NT2/D1 (cell line): ENCODE data around the gene CLEC16A.

Source experiments
- DNase-seq: peaks from one replicate; pipeline ENCODE4 v3.0.0-alpha.2; 2011; ENCODE audit warnings: low read depth, low spot score
- H3K27me3 ChIP-seq: 2 replicates; pipeline ENCODE4 v1.6.0; 2011; ENCODE audit warnings: mild to moderate bottlenecking; ENCODE audit not compliant: insufficient read length, insufficient read depth
- H3K36me3 ChIP-seq: 2 replicates; pipeline ENCODE4 v1.6.1; 2011; ENCODE audit warnings: mild to moderate bottlenecking, low read length, mixed read lengths; ENCODE audit not compliant: insufficient read depth, insufficient read length
- H3K4me1 ChIP-seq: 2 replicates; pipeline ENCODE4 v1.5.1; 2011; ENCODE audit not compliant: insufficient read depth, insufficient read length
- H3K4me3 ChIP-seq: 2 replicates; pipeline ENCODE4 v1.5.1; 2011; ENCODE audit warnings: low read depth; ENCODE audit not compliant: insufficient read length
- H3K9ac ChIP-seq: 2 replicates; pipeline ENCODE4 v1.6.0; 2011; ENCODE audit warnings: low read depth; ENCODE audit not compliant: insufficient read length
- H3K9me3 ChIP-seq: 2 replicates; pipeline ENCODE4 v1.5.1; 2011; ENCODE audit warnings: mild to moderate bottlenecking, low read length; ENCODE audit not compliant: insufficient read depth
- SUZ12 ChIP-seq: IDR thresholded peaks from 2 replicates; pipeline ENCODE4 v1.6.1; 2011; ENCODE audit not compliant: insufficient read length, insufficient read depth; ENCODE audit errors: extremely low read depth
- YY1 ChIP-seq: IDR thresholded peaks from 2 replicates; pipeline ENCODE4 v1.6.1; 2011; ENCODE audit not compliant: insufficient read length, insufficient read depth
- ZNF274 ChIP-seq: IDR thresholded peaks from 2 replicates; pipeline ENCODE4 v1.6.1; 2011; ENCODE audit warnings: mild to moderate bottlenecking, low read depth, low read length

CLEC16A gene

DNA sequence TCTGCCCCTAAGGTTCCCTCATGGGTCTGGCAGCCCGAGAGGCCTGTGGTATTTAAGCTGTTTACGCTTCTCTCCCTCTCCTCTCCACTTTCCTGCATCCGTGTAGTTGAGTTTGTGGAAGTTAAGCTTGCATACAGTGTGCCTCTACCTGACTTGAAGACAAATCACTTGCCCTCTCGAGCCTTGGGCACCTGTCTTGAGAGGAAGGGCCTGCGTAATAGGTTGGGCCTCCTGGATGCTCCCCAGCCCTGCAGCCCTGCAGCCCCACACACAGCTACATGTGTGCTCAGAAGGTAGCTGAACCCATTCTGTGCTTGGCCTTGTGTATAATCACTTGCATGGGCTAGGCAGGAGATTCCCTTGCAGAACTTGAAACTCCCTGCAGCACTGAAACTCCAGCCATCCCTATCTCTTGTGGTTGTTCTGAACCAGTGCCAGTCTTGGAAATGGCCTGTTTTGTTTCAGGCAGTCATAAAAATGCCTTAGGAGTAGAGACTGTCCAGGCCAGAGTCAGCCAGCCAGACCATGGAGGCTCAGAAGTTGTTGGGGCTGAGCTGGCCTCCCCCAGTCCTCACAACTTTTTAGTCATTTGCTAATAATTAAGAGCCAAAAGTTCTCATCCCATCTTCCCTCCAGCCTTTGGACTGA, 134.6 kb downstream of the CLEC16A start:
- Histone ChIP-seq H3K4me1 (peaks cover 19% of the 10 kb centered on the region), H3K9ac (no peak overlapping the region)
- no peak for TF ChIP-seq SUZ12
- TF ChIP-seq ZNF274, result no peak
- no peak for TF ChIP-seq YY1

DNA sequence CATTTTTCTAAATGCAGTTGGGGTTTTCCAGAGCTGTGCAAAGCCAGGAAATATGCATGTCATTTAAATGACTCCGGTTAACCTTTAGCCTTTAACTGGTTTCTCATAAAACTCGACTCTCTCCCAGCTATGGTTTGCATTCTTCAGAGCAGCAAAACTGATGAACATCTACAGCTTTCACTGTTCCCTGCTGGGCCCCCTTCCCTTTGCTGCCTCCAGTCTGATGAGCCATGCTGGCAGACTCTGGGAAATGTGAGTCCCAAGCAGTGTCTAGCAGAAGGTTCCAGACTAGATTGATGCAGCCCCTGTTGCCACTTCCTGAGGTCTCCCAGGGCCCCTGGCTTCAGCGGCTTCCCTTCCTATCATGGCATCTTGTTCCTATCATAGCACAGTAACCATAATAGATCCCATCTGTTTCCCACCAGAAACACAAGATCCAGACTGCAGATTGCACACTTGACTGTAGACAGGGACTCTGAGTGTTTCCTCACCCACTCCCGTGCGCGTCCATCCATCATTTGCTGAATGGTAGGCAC, 135.4 kb downstream of the CLEC16A start:
- peaks cover 21% of the 10 kb centered on the region for H3K4me1 ChIP-seq
- TF ChIP-seq YY1, result no peak
- no peak for TF ChIP-seq ZNF274
- no peak for TF ChIP-seq SUZ12
- peaks cover 12% of the 10 kb centered on the region for H3K36me3 ChIP-seq
- no peaks in the 10 kb centered on the region for H3K9me3 ChIP-seq
- DNase-seq, result no peak
- H3K9ac ChIP-seq, result no peak overlapping the region
- H3K27me3 ChIP-seq, result no peaks in the 10 kb centered on the region
- H3K4me3 ChIP-seq, result no peak overlapping the region

More for the DNA sequence above, 134.6 kb downstream of the CLEC16A start:
- Histone ChIP-seq H3K36me3 (peaks cover 12% of the 10 kb centered on the region), H3K27me3 (no peaks in the 10 kb centered on the region), H3K4me3 (no peak overlapping the region), H3K9me3 (no peaks in the 10 kb centered on the region)
- DNase-seq, result no peak

DNA sequence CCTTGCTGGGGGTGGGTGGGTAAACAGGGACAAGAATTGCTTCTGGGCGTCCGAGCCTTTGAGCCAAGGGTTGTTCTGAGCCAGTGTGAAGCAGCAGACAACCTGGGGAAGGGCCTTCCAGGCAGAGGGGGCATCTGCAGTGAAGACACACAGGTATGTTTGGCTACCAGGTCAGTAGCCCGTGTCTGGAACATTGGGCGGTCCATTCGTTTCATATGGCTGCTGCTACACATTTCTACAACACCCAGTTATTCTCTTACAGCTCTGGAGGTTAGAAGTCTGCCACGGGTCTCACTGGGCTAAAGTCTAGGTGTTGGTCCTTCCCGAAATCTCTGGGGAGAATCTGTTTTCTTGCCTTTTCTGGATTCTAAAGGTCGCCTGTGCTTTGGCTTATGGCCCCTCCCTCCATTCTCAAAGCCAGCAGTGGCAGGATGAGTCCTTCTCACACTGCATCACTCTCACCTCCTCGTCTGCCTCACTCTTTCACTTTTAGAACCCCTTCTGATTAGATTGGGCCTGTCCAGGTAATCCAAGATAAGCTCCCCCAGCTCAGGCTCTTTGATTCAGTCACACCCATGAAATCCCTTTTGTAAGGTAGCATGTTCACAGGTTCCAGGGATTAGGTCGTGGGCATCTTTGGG, 136.1 kb downstream of the CLEC16A start:
- H3K4me1 ChIP-seq, result peaks cover 24% of the 10 kb centered on the region
- no peaks in the 10 kb centered on the region for H3K9me3 ChIP-seq
- no peak overlapping the region for H3K9ac ChIP-seq
- no peaks in the 10 kb centered on the region for H3K27me3 ChIP-seq
- H3K36me3 ChIP-seq, result peaks cover 19% of the 10 kb centered on the region
- H3K4me3 ChIP-seq, result no peak overlapping the region
- TF ChIP-seq YY1, result no peak
- no peak for TF ChIP-seq SUZ12
- no peak for TF ChIP-seq ZNF274
- DNase-seq, result no peak

DNA sequence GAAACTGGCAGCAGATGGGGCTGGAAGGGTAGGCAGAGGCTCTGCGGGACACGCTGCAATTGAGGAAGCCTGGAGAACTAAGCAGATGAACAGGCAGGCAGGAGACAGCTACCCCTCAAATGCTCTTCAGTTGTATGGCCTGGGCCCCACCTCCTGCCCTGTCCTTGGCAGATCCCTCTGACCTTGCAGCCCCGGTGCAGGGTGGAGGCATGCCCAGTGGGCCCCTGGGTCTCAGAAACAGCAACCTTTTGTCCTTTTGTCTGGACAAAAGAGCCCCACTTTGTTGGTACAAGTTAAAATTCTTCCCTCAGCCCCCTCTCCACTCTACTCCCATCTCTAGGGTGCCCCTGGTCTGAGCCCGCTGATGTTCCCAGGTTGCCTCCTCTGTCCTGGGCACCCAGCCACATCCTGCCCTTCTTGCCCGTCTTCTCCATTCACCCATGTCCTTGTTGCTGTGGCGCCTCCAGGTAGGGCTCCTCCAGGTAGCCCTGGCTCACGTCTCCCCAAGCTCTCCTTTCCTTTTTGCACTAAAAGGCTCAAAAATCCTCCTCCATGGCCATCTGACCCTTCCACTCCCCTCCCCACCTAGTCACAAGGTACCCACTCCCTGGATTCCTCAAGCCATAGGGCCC, 136.8 kb downstream of the CLEC16A start:
- H3K9me3 ChIP-seq, result no peaks in the 10 kb centered on the region
- peaks cover 22% of the 10 kb centered on the region for H3K4me1 ChIP-seq
- no peak overlapping the region for H3K4me3 ChIP-seq
- TF ChIP-seq YY1 (no peak), SUZ12 (no peak), ZNF274 (no peak)
- DNase-seq, result no peak
- peaks cover 19% of the 10 kb centered on the region for H3K36me3 ChIP-seq
- H3K9ac ChIP-seq, result no peak overlapping the region
- H3K27me3 ChIP-seq, result no peaks in the 10 kb centered on the region

DNA sequence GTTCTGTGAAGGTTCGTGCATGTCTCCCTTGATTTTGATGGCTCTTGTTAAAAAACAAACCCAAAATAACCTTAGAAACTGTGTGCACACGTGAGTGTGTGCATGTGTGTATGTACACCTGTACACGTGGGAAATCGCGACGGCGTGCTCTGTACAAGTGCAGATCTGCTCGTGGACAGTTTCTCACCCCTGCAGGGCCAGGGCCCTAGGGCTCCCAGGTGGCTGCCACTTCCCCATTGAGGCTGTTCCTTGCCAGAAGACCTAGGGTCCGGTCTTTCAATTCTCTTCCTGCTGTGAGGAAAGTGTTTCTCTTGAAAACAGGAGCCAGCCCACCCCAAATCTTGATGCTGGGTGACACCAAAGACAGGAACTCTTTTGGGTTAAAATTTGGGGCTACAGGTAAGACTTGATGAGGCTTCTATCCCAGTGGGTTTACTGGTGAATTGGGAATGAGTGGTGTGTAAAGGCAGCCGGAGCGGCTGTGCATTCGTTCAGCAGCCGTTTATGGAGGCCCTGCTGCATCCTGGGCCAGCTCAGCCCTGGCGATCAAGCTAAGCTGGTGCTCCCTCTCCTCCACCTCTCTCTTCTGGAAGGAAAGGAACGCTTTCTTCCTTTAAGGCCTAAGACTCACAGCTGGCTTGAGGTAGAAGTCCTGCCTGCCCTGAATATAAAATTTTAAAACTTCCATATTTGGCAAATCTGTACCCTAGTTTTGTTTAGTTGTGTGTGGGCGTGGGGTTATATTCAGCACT, 137.9 kb downstream of the CLEC16A start:
- Histone ChIP-seq H3K9ac (no peak overlapping the region), H3K36me3 (peaks cover 19% of the 10 kb centered on the region), H3K4me3 (no peak overlapping the region), H3K27me3 (no peaks in the 10 kb centered on the region), H3K9me3 (no peaks in the 10 kb centered on the region), H3K4me1 (peaks cover 14% of the 10 kb centered on the region)
- TF ChIP-seq YY1 (no peak), SUZ12 (no peak), ZNF274 (no peak)
- no peak for DNase-seq

DNA sequence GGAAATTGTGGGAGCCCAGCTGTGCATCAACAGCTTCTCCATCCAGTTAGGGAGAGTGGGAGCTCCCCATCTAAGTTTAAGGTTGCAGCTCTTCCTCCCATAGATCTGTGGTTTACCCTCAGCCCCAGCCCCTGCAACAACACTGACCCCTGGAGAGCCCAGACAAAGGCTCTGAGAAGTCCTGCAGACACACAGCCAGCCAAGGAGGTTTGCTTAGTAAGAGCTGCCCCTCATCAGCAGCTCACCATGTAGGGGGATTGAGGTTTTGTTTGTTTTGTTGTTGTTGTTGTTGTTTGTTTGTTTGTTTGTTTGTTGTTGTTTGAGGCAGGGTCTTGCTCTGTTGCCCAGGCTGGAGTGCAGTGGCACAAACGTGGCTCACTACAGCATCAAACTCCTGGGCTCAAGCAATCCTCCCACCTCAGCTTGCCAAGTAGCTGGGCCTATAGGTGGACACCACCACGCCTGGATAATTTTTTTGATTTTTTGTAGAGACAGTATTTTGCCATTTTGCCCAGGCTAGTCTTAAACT, 138.6 kb downstream of the CLEC16A start:
- H3K9me3 ChIP-seq, result no peaks in the 10 kb centered on the region
- H3K9ac ChIP-seq, result no peak overlapping the region
- no peak for DNase-seq
- H3K4me1 ChIP-seq, result peaks cover 15% of the 10 kb centered on the region
- TF ChIP-seq ZNF274 (no peak), YY1 (no peak), SUZ12 (no peak)
- no peaks in the 10 kb centered on the region for H3K27me3 ChIP-seq
- H3K4me3 ChIP-seq, result no peak overlapping the region
- H3K36me3 ChIP-seq, result peaks cover 19% of the 10 kb centered on the region

GRCh38 chr16:11084484-11084875, 140.1 kb downstream of the CLEC16A start:
- H3K36me3 ChIP-seq, result peaks cover 19% of the 10 kb centered on the region
- H3K4me3 ChIP-seq, result no peak overlapping the region
- H3K9me3 ChIP-seq, result no peaks in the 10 kb centered on the region
- H3K4me1 ChIP-seq, result peaks cover 21% of the 10 kb centered on the region
- no peak overlapping the region for H3K9ac ChIP-seq
- DNase-seq, result no peak
- no peaks in the 10 kb centered on the region for H3K27me3 ChIP-seq
- no peak for TF ChIP-seq SUZ12
- no peak for TF ChIP-seq YY1
- no peak for TF ChIP-seq ZNF274
